Measurements from ENCODE around the gene MEIS1.

Gene MEIS1

DNA sequence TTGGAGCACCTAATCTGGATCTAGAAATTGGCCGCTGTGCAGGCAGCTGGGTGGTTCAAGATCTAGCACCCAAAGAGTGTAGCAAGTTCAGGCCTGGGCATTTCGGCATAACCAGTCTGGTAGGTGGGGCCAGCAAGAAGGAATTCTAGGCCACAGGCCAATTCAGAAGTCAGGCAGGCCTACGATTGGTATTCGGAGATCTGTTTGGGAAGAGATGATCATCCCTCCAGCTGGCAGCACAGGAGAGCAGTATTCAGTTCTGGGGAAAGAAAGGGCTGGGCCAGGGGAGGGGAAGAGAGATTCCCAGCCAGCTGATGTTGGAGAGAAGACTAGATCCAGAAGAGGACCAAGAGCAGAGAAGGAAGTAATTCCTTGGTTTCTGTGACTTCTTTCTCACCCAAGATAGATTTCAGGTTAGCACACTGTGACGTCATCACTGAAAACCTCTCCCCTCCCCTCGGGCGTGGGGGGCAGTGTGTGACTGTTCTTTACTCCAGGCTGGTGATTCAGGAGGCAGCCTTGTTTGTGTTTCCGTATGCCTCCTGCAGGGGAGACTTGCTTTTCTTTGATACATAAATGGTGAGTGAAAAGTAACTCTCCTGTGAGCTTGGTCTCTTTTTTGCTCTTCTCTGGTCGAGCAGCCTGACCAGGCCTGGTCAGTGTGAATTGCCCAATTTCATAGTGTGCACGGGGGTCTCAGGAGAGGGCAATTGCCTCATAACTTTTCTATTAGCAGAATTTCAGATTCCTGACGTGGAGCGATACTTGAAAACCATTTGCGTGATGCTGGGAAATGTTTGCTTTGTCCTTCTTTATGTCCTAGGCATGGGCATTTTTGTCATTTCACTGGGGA is 61.1 kb downstream of the MEIS1 start:
- no peak overlapping the region for H2AFZ ChIP-seq (ENCODE audit: low read length)
- H3K27ac ChIP-seq (ENCODE audit: low read length) = no peak overlapping the region
- H3K79me2 ChIP-seq (ENCODE audit: low read length) = peaks cover 12% of the 10 kb centered on the region; the same call in 1 of the 2 replicates
- H3K9me3 ChIP-seq (replicated peaks; ENCODE audit: insufficient read depth, low read length) = no peaks in the 10 kb centered on the region
- DNase-seq = no peak
- no peak overlapping the region for H3K4me2 ChIP-seq (ENCODE audit: low read depth, low read length)
- H3K27me3 ChIP-seq (replicated peaks; ENCODE audit: insufficient read depth, low read length) = no peaks in the 10 kb centered on the region
- no peaks in the 10 kb centered on the region for H3K36me3 ChIP-seq (replicated peaks; ENCODE audit: insufficient read depth, low read length)
- no peaks in the 10 kb centered on the region for H3K4me1 ChIP-seq (ENCODE audit: low read length)
- no peak for TF ChIP-seq EZH2 (optimal IDR thresholded peaks at IDR 0.05; ENCODE audit: low read depth, low read length)
- no peak for TF ChIP-seq CTCF (IDR thresholded peaks at IDR 0.05; ENCODE audit: low read length)
- TF ChIP-seq EZH2phosphoT487 (IDR thresholded peaks at IDR 0.05; ENCODE audit: low read length) = no peak
- H3K9ac ChIP-seq (ENCODE audit: low read length) = no peak overlapping the region
- H3F3A ChIP-seq (ENCODE audit: insufficient read depth, low read length) = no peaks in the 10 kb centered on the region
- no peaks in the 10 kb centered on the region for H4K20me1 ChIP-seq (ENCODE audit: insufficient read depth, low read length)
- H3K9me2 ChIP-seq (replicated peaks; ENCODE audit: insufficient read depth, low read length) = no peaks in the 10 kb centered on the region
- H3K4me3 ChIP-seq (ENCODE audit: low read length) = no peak overlapping the region

GRCh38 chr2:66496670-66497420 is 61.9 kb downstream of the MEIS1 start:
- no peak overlapping the region for H2AFZ ChIP-seq (ENCODE audit: low read length)
- H3K27me3 ChIP-seq (replicated peaks; ENCODE audit: insufficient read depth, low read length) = no peaks in the 10 kb centered on the region
- no peak overlapping the region for H3K9ac ChIP-seq (ENCODE audit: low read length)
- no peaks in the 10 kb centered on the region for H4K20me1 ChIP-seq (ENCODE audit: insufficient read depth, low read length)
- no peak for DNase-seq
- TF ChIP-seq EZH2 (optimal IDR thresholded peaks at IDR 0.05; ENCODE audit: low read depth, low read length) (no peak), EZH2phosphoT487 (IDR thresholded peaks at IDR 0.05; ENCODE audit: low read length) (no peak), CTCF (IDR thresholded peaks at IDR 0.05; ENCODE audit: low read length) (no peak)
- no peaks in the 10 kb centered on the region for H3K4me1 ChIP-seq (ENCODE audit: low read length)
- H3F3A ChIP-seq (ENCODE audit: insufficient read depth, low read length) = no peaks in the 10 kb centered on the region
- H3K9me2 ChIP-seq (replicated peaks; ENCODE audit: insufficient read depth, low read length) = no peaks in the 10 kb centered on the region
- no peak overlapping the region for H3K4me3 ChIP-seq (ENCODE audit: low read length)
- H3K36me3 ChIP-seq (replicated peaks; ENCODE audit: insufficient read depth, low read length) = no peaks in the 10 kb centered on the region
- H3K4me2 ChIP-seq (ENCODE audit: low read depth, low read length) = no peak overlapping the region
- peaks cover 12% of the 10 kb centered on the region; the same call in 1 of the 2 replicates for H3K79me2 ChIP-seq (ENCODE audit: low read length)
- no peak overlapping the region for H3K27ac ChIP-seq (ENCODE audit: low read length)
- no peaks in the 10 kb centered on the region for H3K9me3 ChIP-seq (replicated peaks; ENCODE audit: insufficient read depth, low read length)

DNA sequence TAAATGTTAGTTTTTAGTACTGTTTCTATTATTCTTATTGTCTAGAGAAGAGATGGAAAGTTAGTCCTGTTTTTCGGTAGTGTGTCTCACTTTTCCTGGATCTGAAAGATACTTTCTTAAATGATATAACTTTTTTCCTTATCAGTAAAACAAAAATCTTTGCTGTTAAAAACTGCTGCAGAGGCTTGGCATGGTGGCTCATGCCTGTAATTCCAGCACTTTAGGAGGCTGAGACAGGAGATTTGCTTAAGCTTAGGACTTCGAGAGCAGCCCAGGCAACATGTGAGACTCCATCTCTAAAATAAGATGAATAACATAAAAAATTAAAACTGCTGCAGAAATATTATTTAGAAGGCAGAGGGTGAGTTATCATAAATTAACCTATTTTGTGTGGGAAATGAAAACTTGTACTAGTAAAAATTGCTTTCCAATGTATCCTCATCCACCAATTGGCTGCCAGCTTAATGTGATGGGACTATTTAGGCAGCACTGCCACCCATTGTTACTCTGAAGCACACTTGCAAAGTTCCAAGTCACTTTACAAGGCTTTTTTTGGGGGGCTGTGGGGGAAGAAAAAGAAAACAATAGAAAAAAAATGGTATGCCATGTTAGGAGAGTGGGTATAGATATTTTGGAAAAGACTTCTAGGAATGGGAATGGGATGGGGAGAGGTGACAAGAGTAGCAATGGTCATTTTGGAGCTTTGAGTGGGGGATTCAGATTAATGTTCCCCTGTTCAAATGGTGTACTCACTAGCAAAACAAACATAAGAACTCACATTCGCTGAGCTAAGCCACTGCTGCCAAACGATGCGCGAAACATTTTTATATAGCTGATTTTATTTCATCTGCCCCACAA is 62.7 kb downstream of the MEIS1 start:
- H3K79me2 ChIP-seq (ENCODE audit: low read length) = peaks cover 6% of the 10 kb centered on the region; the same call in 1 of the 2 replicates
- no peaks in the 10 kb centered on the region for H3F3A ChIP-seq (ENCODE audit: insufficient read depth, low read length)
- H3K9ac ChIP-seq (ENCODE audit: low read length) = no peak overlapping the region
- H3K9me3 ChIP-seq (replicated peaks; ENCODE audit: insufficient read depth, low read length) = no peaks in the 10 kb centered on the region
- no peak overlapping the region for H2AFZ ChIP-seq (ENCODE audit: low read length)
- H3K27me3 ChIP-seq (replicated peaks; ENCODE audit: insufficient read depth, low read length) = no peaks in the 10 kb centered on the region
- H3K27ac ChIP-seq (ENCODE audit: low read length) = no peak overlapping the region
- H3K4me1 ChIP-seq (ENCODE audit: low read length) = no peaks in the 10 kb centered on the region
- no peak for DNase-seq
- no peaks in the 10 kb centered on the region for H3K9me2 ChIP-seq (replicated peaks; ENCODE audit: insufficient read depth, low read length)
- no peaks in the 10 kb centered on the region for H3K36me3 ChIP-seq (replicated peaks; ENCODE audit: insufficient read depth, low read length)
- no peak overlapping the region for H3K4me2 ChIP-seq (ENCODE audit: low read depth, low read length)
- TF ChIP-seq CTCF (IDR thresholded peaks at IDR 0.05; ENCODE audit: low read length) (no peak), EZH2phosphoT487 (IDR thresholded peaks at IDR 0.05; ENCODE audit: low read length) (no peak), EZH2 (optimal IDR thresholded peaks at IDR 0.05; ENCODE audit: low read depth, low read length) (no peak)
- no peak overlapping the region for H3K4me3 ChIP-seq (ENCODE audit: low read length)
- no peaks in the 10 kb centered on the region for H4K20me1 ChIP-seq (ENCODE audit: insufficient read depth, low read length)
